H1 (cell line): ENCODE results near the gene TTYH2.

Experiments used
- CTCF ChIP-seq, 3 experiments: IDR thresholded peaks; 1 replicate in 2 of 3; 2 replicates in 1 of 3; pipeline versions ENCODE4 v1.5.1 to v1.6.1; 2011; ENCODE audit warnings: low read length in 3 of 3, mild to moderate bottlenecking in 3 of 3, inconsistent platforms in 2 of 3, low read depth in 1 of 3, moderate library complexity in 1 of 3; ENCODE audit not compliant: insufficient read depth in 1 of 3; ENCODE audit errors: control extremely low read depth in 1 of 3
- EP300 ChIP-seq, 2 experiments: IDR thresholded peaks; 1 replicate in 1 of 2; 2 replicates in 1 of 2; pipeline ENCODE4 v1.6.1; 2011 to 2012; ENCODE audit warnings: low read depth in 2 of 2, low read length in 2 of 2, mild to moderate bottlenecking in 2 of 2, borderline replicate concordance in 1 of 2, inconsistent platforms in 1 of 2, moderate library complexity in 1 of 2
- USF2 ChIP-seq: IDR thresholded peaks from 2 replicates; pipeline ENCODE4 v1.6.1; 2011; ENCODE audit warnings: low read length, improper control_type of control experiment

- TF ChIP-seq USF2 (no peak), EP300 (IDR thresholded peaks at IDR 0.05; ENCODE audit: borderline replicate concordance in 1 of 2, low read depth in 2 of 2, low read length in 2 of 2) (no peak), CTCF (IDR thresholded peaks at IDR 0.05; ENCODE audit: control extremely low read depth in 1 of 3, insufficient read depth in 1 of 3, low read depth in 1 of 3, low read length in 3 of 3) (no peak)
These were observed 27.3 kb downstream of the TTYH2 start for GRCh38 chr17:74240618-74241205.
